Measurements from ENCODE around the gene NSMCE3.

The NSMCE3 gene

GRCh38 chr15:29302871-29303270, 33.2 kb upstream of the NSMCE3 start:
- no peak for TF ChIP-seq REST (IDR thresholded peaks at IDR 0.05; ENCODE audit: insufficient replicate concordance, low read depth)
- no peak for TF ChIP-seq POLR2AphosphoS5 (IDR thresholded peaks at IDR 0.05; ENCODE audit: low read depth)
- no peak for TF ChIP-seq CTCF (IDR thresholded peaks at IDR 0.05; ENCODE audit: insufficient read depth, low read length)
- no peak for TF ChIP-seq GABPA (IDR thresholded peaks at IDR 0.05; ENCODE audit: low read depth)
- Histone ChIP-seq H3K4me3 (replicated peaks; ENCODE audit: insufficient read depth, low read length) (no peak overlapping the region), H3K27me3 (ENCODE audit: insufficient read depth, poor library complexity, severe bottlenecking) (no peaks in the 10 kb centered on the region), H3K27ac (replicated peaks) (no peak overlapping the region)
- no peak for DNase-seq (ENCODE audit: low read depth in 1 of 2, low spot score in 1 of 2)

- Histone ChIP-seq H3K4me3 (replicated peaks; ENCODE audit: insufficient read depth, low read length) (no peak overlapping the region), H3K27ac (replicated peaks) (no peak overlapping the region), H3K27me3 (ENCODE audit: insufficient read depth, poor library complexity, severe bottlenecking) (no peaks in the 10 kb centered on the region)
- no peak for TF ChIP-seq CTCF (IDR thresholded peaks at IDR 0.05; ENCODE audit: insufficient read depth, low read length)
- TF ChIP-seq REST (IDR thresholded peaks at IDR 0.05; ENCODE audit: insufficient replicate concordance, low read depth), result no peak
- no peak for TF ChIP-seq GABPA (IDR thresholded peaks at IDR 0.05; ENCODE audit: low read depth)
- TF ChIP-seq POLR2AphosphoS5 (IDR thresholded peaks at IDR 0.05; ENCODE audit: low read depth), result no peak
- no peak for TF ChIP-seq SPI1 (IDR thresholded peaks at IDR 0.05; ENCODE audit: borderline replicate concordance, low read depth)
- DNase-seq (ENCODE audit: low read depth in 1 of 2, low spot score in 1 of 2), result no peak
Measured at GRCh38 chr15:29299784-29300183, 30.2 kb upstream of the NSMCE3 start.

GRCh38 chr15:29299331-29299730, 29.7 kb upstream of the NSMCE3 start:
- Histone ChIP-seq H3K27ac (replicated peaks) (no peak overlapping the region), H3K4me3 (replicated peaks; ENCODE audit: insufficient read depth, low read length) (no peak overlapping the region), H3K27me3 (ENCODE audit: insufficient read depth, poor library complexity, severe bottlenecking) (no peaks in the 10 kb centered on the region)
- no peak for TF ChIP-seq CTCF (IDR thresholded peaks at IDR 0.05; ENCODE audit: insufficient read depth, low read length)
- no peak for TF ChIP-seq GABPA (IDR thresholded peaks at IDR 0.05; ENCODE audit: low read depth)
- TF ChIP-seq POLR2AphosphoS5 (IDR thresholded peaks at IDR 0.05; ENCODE audit: low read depth), result no peak
- TF ChIP-seq REST (IDR thresholded peaks at IDR 0.05; ENCODE audit: insufficient replicate concordance, low read depth), result no peak
- no peak for TF ChIP-seq SPI1 (IDR thresholded peaks at IDR 0.05; ENCODE audit: borderline replicate concordance, low read depth)
- DNase-seq (ENCODE audit: low read depth in 1 of 2, low spot score in 1 of 2), result no peak

All from HL-60 (cell line).